Measurements from ENCODE around the gene GNAI3.

GRCh38 chr1:109566982-109567381 lies 18.6 kb downstream of the GNAI3 start:
- no peak for TF ChIP-seq CTCF (IDR thresholded peaks at IDR 0.05)
- TF ChIP-seq POLR2A (IDR thresholded peaks at IDR 0.05), result no peak

Data from thyroid gland (tissue), 4 donors.